Melanocyte of skin (primary cell): Measurements from ENCODE around the gene TPRX1. TPM values are rescaled to one million over a fixed set of nuclear protein-coding genes. Genes with fewer than 3 reads are reported as not detected.

Source experiments
- small RNA-seq, 2 donors: library from RNA; depleted of rRNA; stranded (forward); fragments of <200 nt; gene quantifications; one replicate each; pipeline ENCODE3, GENCODE V24; 2012
- total RNA-seq, 2 donors: library from RNA; depleted of rRNA; stranded (reverse); fragments of >200 nt; gene quantifications; 2 replicates each; pipeline ENCODE4 v1.2.3, GENCODE V29; 2012

Gene TPRX1, protein sequence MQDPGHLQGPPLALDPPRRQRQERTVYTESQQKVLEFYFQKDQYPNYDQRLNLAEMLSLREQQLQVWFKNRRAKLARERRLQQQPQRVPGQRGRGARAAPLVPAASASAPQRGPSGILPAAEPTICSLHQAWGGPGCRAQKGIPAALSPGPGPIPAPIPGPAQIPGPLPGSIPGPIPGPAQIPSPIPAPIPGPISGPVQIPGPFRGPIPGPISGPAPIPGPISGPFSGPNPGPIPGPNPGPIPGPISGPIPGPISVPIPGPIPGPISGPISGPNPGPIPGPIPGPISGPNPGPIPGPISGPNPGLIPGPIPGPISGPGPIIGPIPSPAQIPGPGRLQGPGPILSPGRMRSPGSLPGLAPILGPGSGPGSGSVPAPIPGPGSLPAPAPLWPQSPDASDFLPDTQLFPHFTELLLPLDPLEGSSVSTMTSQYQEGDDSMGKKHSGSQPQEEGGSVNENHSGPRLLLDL
- not detected for total RNA-seq

DNA sequence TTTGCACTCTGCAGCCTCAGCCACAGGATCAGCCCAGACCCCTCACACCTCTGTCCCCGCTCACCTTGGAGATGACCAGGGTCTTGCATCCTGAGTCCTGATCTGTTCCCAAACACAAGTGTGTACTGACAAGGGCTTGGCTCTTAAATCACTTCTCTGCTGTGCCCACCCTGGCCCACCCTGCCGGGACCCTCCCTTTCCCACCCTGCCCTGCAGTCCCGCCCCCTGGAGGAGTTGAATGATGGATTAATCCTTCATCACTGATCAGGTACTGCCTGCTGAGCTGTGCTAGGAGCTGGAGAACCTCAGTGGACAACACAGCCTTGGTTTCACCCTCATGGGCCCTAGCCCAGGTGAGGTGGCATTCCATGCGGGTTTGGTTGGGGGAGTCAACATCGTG, at the start of gene TPRX1:
Gene TPRX1 (minus strand): TSS at position 101 of the 400 bp plus-strand sequence. CDS start 12 bp downstream, at position 89.

DNA sequence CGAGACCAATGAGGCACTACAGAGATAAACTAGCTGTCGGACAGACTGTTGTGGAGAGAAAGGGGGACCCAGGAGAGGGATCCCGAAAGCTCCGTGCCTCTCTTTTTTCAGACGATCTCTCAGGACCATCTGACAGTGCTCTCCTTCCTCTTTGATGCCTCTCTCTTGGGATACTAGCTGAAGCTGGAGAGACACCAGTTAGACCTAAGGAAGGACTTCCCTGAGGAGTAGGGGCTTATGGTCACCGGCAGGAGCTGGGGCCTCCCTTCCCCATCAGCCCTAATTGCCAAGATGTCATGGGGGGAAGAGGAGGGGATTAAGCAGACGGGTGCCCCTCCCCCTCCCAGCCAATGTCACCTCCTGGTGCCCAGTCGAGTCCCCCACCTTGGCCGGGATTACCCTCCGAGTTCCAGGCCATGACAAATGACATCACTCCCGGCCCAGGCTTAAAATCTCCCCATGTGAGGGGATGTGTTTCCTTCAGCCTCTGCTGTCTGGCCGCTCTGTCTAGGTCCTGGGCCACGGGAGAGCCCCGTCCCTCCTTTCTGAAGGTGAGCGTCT, 17.2 kb upstream of the TPRX1 start, which contains the start of gene CRX:
Gene CRX (plus strand): TSS at position 478 of the 561 bp plus-strand sequence. CDS start 12,507 bp downstream, outside the sequence.

DNA sequence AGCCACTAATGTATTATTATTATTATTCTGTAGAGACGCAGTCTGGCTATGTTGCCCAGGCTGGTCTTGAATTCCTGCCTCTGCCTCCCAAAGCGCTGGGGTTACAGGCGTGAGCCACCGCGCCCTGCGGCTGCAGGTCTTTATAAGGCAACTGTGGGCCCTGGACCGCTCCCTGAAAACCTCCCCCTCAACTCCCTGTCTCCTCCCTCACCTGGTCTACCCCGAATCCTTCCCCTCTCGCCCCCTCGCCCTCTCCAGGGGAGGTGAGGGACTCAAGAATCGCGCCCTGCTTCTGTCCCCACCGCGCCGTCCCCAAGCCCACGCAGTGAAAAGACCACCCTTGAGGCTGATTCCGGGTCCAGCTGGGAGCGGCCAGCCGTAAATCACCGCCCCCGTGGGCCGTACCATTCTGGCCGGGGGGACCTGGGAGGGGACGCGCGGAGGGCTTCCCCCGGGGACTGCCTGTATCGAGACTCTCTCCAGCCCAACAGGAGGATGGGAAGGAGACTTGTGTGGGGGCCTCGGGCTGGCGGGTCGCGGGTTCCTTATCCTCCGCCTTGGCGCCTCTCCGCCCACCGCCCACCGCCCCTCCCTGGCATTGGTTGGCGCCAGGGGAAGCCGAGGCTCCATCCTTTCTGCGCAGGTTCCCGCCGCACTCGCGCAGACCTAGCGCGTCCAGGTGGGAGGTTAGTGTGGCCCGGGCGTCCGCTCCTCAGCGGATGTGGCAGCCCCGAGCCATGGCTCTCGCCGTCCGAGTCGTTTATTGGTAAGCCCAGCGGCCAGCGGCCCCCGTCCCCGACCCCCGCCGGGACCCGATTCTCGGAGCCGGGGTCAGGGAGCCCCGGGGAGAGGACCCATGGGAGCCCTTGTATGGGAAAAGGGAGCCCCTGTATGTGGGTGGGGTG, 26.1 kb downstream of the TPRX1 start, which contains the start of gene SELENOW:
Gene SELENOW (plus strand): TSS at position 655 of the 905 bp plus-strand sequence. CDS start 83 bp downstream, at position 738.

Small RNAs within 50 kb of the gene (small RNA-seq; reads per million reads assigned to genes)
- 0 reads per million in 2 donors for gene AC008745.1
- 0 reads per million in 2 donors for gene SNORD23

Other genes starting within 250 kb of the TPRX1 start
- under 1 TPM in 1 of 2 donors, not detected in 1; 0.69 TPM for gene ZNF541, start 231.4 kb downstream of the TPRX1 start, total RNA-seq
- 10 to 100 TPM in 1 of 2 donors, 1 to 10 TPM in 1; 7.3 to 11.7 TPM for gene BICRA, start 195.4 kb downstream of the TPRX1 start, total RNA-seq
- 10 to 100 TPM; 14.5 to 18.3 TPM for gene EHD2, start 91.1 kb downstream of the TPRX1 start, total RNA-seq
- 10 to 100 TPM; 28.9 to 36.0 TPM for gene NOP53, start 59.0 kb downstream of the TPRX1 start, total RNA-seq
- 100 to 1,000 TPM; 130 to 193 TPM for gene SELENOW, start 25.8 kb downstream of the TPRX1 start, total RNA-seq
- gene CRX, start 17.4 kb upstream of the TPRX1 start, total RNA-seq: not detected
- not detected for gene TPRX2, start 54.7 kb upstream of the TPRX1 start, total RNA-seq
- gene SULT2A1, start 81.8 kb upstream of the TPRX1 start, total RNA-seq: not detected
- gene BSPH1, start 187.6 kb upstream of the TPRX1 start, total RNA-seq: not detected
- gene ELSPBP1, start 190.1 kb upstream of the TPRX1 start, total RNA-seq: under 1 TPM in 1 of 2 donors, not detected in 1; 0.67 TPM
- gene CABP5, start 239.5 kb upstream of the TPRX1 start, total RNA-seq: not detected